Lower lobe of right lung (tissue), 2 donors: Measurements from ENCODE around the gene VASH2. TPM values are rescaled to one million over a fixed set of nuclear protein-coding genes. Genes with fewer than 3 reads are reported as not detected.
A peak's percentile ranks its signal among the peaks of the same experiment; 100 is the strongest.

Experiments
- ATAC-seq, 2 donors: fragments of 200-7000 bp; cut with Tn5 transposase; one replicate each; pipeline ENCODE4 v1.9.1; 2020 to 2022; ENCODE audit warnings: mild to moderate bottlenecking in 2 of 2, moderate library complexity in 2 of 2
- DNase-seq: peaks from one replicate; pipeline ENCODE4 v3.0.0-alpha.2; 2020
- H3K27ac ChIP-seq: fragments of 200-600 bp; one replicate; pipeline ENCODE4 v1.8.0; 2022
- H3K27me3 ChIP-seq: fragments of 200-600 bp; one replicate; pipeline ENCODE4 v1.8.0; 2022; ENCODE audit warnings: low read depth
- H3K36me3 ChIP-seq: fragments of 200-600 bp; one replicate; pipeline ENCODE4 v1.8.0; 2022; ENCODE audit warnings: mild to moderate bottlenecking
- H3K4me1 ChIP-seq: fragments of 200-600 bp; one replicate; pipeline ENCODE4 v1.8.0; 2022
- H3K4me3 ChIP-seq: fragments of 200-600 bp; one replicate; pipeline ENCODE4 v1.8.0; 2022; ENCODE audit warnings: mild to moderate bottlenecking
- H3K9me3 ChIP-seq: fragments of 200-600 bp; one replicate; pipeline ENCODE4 v1.8.0; 2022
- CTCF ChIP-seq: fragments of 200-600 bp; IDR thresholded peaks from one replicate; pipeline ENCODE4 v1.8.0; 2022; ENCODE audit warnings: antibody characterized with exemption, mild to moderate bottlenecking
- intact Hi-C: fragments of 100-400 bp; cut with DNase I; formaldehyde crosslinking; loops from one replicate; pipeline ENCODE4 v1.11.0; 2022
- total RNA-seq: library from RNA; stranded (reverse); fragmentation: NEBNext Ultra II Directional; extraction: Animal tissue kit (Norgen Biotek cat#: 25700); gene quantifications from one replicate; pipeline ENCODE4 v1.2.1, GENCODE V29; 2021
- donor health status: DM: no; HTN: yes; CAD: no; lungs with severe emphysema.

The VASH2 gene
- total RNA-seq, 1 donor from 2014 or later: 1.6 TPM

- peak overlapping the region; percentile 52 for H3K27ac ChIP-seq
- ATAC-seq (peak; percentile 79 to 86), DNase-seq (peak; percentile 57)
- intact Hi-C loops: no loop called here
- H3K36me3 ChIP-seq: no peaks in the 10 kb centered on the region
- no peaks in the 10 kb centered on the region for H3K9me3 ChIP-seq
- no peaks in the 10 kb centered on the region for H3K27me3 ChIP-seq
- no peak for TF ChIP-seq CTCF
- H3K4me1 ChIP-seq: peaks cover 23% of the 10 kb centered on the region
- no peak overlapping the region for H3K4me3 ChIP-seq
These were observed 30.7 kb downstream of the VASH2 start for GRCh38 chr1:212981025-212981495.

DNA sequence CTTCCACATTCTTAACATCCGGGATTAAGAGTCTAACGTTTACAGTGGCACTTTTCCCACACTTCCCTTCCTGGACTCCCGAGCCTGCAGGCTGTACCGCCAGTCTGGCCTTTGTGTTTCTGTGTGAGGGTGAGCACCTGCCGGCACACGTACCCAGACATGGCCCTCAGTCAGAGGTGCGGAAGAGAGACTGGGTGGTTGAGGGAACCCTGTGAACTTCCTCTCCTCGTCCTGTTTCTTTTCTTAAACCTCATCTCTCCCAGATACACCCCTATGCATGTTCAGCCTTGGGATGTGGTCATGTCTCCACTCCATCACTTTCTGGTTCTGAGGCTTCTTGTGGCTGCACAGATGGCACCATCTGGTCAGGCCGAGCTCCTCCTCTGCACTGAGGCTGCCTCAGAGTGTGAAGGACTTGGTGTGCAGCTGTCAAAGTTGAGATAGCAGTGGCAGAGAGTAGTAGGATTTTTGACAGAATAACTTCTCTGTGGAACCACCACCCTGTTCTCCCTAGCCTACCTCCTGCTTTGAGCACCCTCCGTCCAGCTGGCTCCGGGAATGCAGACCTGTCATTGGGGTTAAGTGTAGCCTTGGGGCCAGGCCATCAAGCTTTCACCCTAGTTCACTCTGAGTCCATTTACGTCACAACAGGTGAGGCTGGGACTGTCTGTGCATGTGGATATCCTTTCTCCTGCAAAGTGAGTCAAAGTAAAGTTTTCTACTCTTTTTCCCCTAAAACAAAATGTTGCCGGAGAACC, 31.4 kb downstream of the VASH2 start:
- peak overlapping the region; percentile 52 for H3K27ac ChIP-seq
- no peak overlapping the region for H3K4me3 ChIP-seq
- H3K4me1 ChIP-seq: peaks cover 23% of the 10 kb centered on the region
- intact Hi-C loops: no loop called here
- no peaks in the 10 kb centered on the region for H3K36me3 ChIP-seq
- DNase-seq: no peak
- H3K9me3 ChIP-seq: no peaks in the 10 kb centered on the region
- TF ChIP-seq CTCF: no peak
- no peaks in the 10 kb centered on the region for H3K27me3 ChIP-seq
- ATAC-seq: peak; percentile 22 to 40

GRCh38 chr1:212982430-212983152, 32.2 kb downstream of the VASH2 start:
- no peaks in the 10 kb centered on the region for H3K9me3 ChIP-seq
- DNase-seq (no peak), ATAC-seq (no peak)
- no peak for TF ChIP-seq CTCF
- no peaks in the 10 kb centered on the region for H3K27me3 ChIP-seq
- no peak overlapping the region for H3K27ac ChIP-seq
- peaks cover 23% of the 10 kb centered on the region for H3K4me1 ChIP-seq
- H3K36me3 ChIP-seq: no peaks in the 10 kb centered on the region
- intact Hi-C loops: no loop called here
- no peak overlapping the region for H3K4me3 ChIP-seq

DNA sequence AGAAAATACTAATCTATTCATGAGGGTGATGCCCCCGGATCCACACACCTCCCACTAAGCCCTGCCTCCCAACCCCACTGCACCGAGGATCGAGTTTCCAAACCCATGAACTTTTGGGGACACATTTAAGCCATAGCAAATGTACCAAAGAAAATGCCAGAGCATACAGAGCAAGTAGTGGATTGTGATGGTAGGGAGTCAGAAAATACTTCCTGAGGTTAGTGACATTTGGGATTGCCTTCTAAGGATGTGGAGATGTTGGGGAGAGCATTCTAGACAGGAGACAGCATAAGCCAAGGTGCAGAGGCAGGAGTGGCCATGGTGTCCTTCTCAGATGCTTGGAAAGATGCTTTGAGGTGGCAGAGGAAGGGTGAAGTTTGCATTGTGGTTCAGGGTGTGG, 33.1 kb downstream of the VASH2 start:
- DNase-seq: no peak
- no peak overlapping the region for H3K27ac ChIP-seq
- no peak for TF ChIP-seq CTCF
- ATAC-seq: no peak
- no peaks in the 10 kb centered on the region for H3K36me3 ChIP-seq
- no peak overlapping the region for H3K4me3 ChIP-seq
- H3K9me3 ChIP-seq: no peaks in the 10 kb centered on the region
- no peaks in the 10 kb centered on the region for H3K27me3 ChIP-seq
- intact Hi-C loops: no loop called here
- peaks cover 23% of the 10 kb centered on the region for H3K4me1 ChIP-seq

DNA sequence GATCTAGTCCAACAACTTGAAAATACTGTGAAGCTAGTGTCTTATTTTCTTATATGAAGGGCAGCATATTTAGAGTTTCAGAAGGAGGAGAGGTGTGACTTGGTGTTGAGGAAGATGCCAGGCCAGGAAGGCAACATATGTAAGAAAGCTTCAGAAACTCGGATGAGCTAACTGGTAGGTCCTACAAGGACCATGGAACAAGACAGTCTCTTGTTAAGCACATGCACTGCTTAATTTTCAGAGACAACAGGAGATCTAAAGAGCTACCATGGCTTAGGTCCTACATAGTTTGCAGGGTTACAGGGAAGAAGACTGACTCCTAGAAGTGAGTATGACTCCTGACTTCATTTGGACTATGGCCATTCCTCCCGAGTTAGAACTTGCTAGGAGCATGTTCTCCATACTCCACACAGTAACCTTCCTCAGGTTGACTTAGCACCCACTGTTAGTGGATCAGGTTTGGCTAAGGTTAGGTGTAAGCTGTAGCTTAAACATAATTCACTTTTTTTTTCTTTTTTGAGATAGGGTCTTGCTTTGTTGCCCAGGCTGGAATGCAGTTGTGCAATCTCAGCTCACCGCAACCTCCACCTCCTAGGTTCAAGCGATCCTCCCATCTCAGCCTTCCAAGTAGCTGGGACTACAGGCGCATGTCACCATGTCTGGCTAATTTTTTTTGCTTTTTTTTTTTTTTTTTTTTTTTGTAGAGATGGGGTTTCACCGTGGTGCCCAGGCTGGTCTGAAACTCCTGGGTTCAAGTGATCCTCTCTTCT, 34.4 kb downstream of the VASH2 start:
- intact Hi-C loops: no loop called here
- H3K36me3 ChIP-seq: no peaks in the 10 kb centered on the region
- no peak overlapping the region for H3K4me3 ChIP-seq
- TF ChIP-seq CTCF: no peak
- H3K27me3 ChIP-seq: no peaks in the 10 kb centered on the region
- H3K9me3 ChIP-seq: no peaks in the 10 kb centered on the region
- ATAC-seq: no peak
- H3K4me1 ChIP-seq: peaks cover 23% of the 10 kb centered on the region
- no peak overlapping the region for H3K27ac ChIP-seq
- no peak for DNase-seq
